GM21619 (cell line): ENCODE results near the gene LKAAEAR1.
"Not testable (repeated sequence)": the region's sequence is repeated elsewhere in the genome, so short reads cannot be mapped to it uniquely, and the experiment has no call there.

Experiments used
- ATAC-seq: cut with Tn5 transposase; IDR thresholded peaks from one replicate; pipeline ENCODE4 v1.9.1; 2021; ENCODE audit not compliant: unreplicated experiment

Gene LKAAEAR1, protein sequence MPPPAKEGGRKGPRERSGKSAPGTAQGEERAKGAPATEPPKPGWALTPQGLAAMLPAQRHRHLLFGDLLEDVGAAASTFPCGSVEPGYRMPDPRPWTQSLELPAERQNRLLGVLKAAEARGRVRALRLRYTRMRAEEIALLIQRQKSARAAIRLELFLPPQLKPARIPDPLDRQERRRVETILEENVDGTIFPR

DNA sequence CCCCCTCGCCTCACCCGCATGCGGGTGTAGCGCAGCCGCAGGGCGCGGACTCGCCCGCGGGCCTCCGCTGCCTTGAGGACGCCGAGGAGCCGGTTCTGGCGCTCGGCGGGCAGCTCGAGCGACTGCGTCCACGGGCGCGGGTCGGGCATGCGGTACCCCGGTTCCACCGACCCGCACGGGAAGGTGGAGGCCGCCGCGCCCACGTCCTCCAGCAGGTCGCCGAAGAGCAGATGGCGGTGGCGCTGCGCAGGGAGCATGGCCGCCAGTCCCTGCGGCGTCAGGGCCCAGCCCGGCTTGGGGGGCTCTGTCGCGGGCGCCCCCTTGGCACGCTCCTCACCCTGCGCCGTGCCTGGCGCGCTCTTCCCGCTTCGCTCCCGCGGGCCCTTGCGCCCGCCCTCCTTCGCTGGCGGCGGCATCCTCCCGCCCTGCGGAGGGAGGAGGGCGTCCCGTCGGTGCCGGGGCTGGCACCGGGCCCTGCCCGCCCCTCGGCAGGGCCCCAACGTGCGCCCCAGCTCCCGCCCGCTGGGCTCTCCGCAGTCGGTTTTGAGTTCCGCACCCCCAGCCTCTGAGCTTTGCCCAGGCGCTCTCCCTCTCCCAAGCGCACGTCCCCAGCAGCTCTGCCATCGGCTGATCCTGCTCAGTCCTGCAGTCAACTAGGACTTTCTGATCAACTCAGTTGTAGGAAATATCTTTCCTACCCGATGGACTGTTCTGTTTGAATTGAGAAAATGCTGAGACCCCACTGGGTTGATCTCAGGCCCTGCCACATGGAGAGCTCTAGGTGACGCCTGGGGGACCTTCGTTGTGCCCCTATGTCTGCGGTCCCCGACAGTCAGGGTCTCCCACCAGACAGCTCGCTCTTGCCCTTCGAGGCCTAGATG lies at the start of gene LKAAEAR1:
LKAAEAR1 (minus strand) TSS at position 595 of the 881 bp plus-strand sequence; CDS start at position 416, 179 bp downstream.
- ATAC-seq: no peak

DNA sequence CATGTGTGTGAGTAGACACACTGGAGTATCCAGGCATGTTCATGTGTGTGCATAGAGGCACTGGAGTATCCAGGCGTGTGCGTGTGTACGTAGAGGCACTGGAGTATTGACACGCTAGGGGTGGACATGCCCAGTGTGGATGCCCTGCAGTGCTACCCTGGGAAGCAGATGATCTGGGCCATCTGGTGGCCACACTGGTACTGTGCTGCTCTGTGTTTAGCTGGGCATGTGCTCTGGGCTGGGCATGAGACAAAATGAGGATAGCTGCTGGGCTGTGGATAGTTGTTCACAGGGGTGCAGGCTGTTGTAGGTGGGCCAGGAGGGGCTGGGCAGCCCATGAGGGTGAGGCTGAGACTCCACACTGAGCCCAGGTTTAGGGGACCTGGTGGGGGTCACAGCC lies 47.2 kb upstream of the LKAAEAR1 start:
- ATAC-seq: no peak

DNA sequence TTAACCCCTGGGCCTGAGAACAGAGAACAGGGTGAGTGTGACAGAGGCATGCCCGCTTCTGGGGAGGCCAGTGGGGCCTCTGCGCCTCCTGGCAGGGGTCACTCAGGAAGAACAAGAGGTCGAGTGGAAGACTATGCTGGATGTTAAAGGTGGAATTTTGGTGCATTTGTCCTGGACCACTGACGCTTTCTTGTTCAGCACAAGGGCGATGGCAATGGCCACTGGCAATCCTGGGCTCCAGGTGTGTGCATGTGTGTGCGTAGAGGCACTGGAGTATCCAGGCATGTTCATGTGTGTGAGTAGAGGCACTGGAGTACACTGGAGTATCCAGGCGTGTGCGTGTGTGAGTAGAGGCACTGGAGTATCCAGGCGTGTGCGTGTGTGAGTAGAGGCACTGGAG lies 46.7 kb upstream of the LKAAEAR1 start:
- no peak for ATAC-seq

DNA sequence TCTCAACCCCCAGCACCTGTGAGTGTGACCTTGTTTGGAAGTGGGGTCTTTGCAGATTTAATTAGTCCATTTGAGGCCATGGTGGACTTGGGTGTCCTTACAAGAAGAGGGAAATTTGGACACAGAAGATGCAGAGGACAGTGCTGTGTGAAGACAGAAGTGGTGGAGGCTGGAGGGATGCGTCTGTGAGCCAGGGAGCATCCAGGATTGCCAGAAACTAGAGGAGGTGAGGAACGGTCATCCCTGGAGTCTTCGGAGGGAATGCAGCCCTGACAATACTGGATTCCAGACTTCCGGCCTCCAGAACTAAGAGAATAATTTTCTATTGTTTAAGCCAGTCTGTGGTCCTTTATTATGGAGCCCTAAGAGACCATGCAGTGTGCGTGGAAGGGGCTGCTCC lies 46.1 kb upstream of the LKAAEAR1 start:
- ATAC-seq: no peak

DNA sequence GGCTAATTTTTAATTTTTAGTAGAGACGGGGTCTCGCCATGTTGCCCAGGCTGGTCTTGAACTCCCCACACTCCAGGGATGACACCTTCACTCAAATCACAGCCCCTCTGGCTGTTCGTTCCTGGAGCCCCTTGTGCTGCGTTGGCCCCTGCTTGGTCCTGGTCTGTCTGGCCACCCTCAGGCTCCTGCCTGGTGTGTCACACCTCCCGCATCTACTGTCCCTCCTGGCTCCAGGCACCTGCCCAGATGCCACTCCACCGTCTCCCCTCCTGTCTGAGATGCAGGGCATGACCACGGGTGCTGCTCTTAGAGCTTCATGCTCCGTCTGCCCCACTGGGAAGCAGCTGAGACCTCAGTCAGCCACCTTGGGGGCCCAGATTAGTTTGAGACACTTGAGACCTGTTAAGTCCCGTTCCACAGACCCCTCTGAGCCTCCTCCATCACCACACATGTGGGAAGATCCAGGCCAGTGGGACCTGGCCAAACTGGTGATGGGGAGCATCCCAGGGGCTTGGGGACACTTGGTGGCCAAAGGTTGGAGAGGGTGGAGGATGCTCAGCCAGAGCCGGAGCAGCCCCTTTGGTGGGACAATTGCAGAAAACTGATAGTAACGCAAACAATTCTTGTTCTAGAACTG lies 45.1 kb upstream of the LKAAEAR1 start:
- no peak for ATAC-seq

DNA sequence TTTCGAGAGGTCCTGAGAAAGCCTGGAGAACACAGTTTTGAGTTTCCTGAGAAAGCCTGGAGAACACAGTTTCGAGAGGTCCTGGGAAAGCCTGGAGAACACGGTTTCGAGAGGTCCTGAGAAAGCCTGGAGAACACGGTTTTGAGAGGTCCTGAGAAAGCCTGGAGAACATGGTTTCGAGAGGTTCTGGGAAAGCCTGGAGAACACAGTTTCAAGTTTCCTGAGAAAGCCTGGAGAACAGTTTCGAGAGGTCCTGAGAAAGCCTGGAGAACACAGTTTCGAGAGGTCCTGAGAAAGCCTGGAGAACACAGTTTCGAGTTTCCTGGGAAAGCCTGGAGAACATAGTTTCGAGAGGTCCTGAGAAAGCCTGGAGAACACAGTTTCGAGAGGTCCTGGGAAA lies 39.3 kb upstream of the LKAAEAR1 start:
- not testable (repeated sequence) for ATAC-seq

DNA sequence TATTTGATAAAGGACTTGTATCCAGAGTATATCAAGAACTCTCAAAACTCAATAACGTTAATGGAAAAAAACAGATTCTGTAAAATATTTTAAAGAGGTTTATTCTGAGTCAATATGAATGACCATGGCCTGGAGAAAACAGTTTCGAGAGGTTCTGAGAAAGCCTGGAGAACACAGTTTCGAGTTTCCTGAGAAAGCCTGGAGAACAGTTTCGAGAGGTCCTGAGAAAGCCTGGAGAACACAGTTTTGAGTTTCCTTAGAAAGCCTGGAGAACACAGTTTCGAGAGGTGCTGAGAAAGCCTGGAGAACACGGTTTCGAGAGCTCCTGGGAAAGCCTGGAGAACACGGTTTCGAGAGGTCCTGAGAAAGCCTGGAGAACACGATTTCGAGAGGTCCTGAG lies 38.7 kb upstream of the LKAAEAR1 start:
- ATAC-seq: not testable (repeated sequence)

DNA sequence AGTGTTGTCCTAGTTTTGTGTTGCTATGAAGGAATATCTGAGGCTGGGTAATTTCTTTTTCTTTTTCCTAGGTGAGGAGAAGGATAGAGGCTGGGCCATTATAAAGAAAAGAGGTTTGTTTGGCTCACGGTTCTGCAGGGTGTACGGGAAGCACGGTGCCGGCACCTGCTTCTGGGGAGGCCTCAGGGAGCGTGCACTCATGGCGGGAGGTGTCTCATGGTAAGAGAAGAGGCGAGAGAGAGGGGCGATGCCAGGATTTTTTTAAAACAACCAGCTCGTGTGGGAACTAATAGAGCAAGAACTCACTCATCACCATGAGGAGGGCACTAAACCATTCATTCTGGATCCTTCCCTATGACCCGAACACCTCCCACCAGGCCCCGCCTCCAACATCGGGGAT lies 37.4 kb upstream of the LKAAEAR1 start:
- no peak for ATAC-seq

DNA sequence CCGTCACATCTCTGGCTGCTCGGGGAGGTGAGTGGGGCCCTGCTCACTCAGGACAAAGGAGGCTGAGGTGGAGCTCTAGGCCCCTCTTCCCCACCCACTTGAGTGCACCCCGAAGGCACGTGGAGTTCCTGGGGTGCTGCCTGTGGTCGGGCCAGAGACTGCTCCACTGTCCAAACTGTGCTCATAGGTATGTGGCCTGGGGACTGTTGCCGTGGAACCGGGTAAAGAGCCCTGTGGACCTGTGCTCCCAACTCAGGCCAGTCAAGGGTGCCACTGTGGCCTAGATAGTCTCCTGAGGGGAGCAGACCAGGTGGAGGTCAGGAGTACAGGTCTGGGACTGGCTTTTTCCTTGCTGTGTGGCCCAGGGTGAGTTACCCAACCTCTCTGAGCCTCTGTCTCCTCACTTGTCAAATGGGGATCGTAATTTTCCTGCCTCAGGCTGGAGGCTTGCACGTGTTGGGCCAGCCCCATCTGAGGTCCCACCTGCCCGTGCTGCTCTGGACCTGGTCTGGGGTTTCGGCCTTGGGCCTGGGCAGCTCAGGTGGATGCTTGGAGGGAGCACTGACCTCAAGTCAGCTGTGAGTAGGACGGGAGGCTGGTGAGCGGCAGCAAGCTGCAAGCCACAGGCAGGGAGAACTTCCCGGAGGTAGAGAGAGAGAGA lies 35.6 kb upstream of the LKAAEAR1 start:
- ATAC-seq: no peak

DNA sequence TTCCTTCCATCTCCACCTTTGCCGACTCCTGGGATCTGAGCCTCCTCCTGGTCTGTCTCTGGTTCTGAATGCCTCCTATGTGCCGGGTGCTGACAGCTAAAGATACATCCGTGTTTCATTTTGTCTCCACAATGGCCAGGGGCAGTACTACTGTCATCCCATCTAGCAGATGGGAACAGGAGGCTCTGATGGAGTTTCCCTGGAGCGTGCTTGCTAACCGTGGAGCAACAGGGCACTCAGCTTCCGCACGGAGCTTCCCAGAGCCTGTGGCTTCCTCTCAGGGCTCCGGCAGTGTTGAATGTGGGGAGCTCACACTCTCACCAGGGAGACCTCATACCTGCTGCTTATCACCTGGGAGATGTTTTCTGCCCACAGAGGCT lies 35.1 kb upstream of the LKAAEAR1 start:
- no peak for ATAC-seq

DNA sequence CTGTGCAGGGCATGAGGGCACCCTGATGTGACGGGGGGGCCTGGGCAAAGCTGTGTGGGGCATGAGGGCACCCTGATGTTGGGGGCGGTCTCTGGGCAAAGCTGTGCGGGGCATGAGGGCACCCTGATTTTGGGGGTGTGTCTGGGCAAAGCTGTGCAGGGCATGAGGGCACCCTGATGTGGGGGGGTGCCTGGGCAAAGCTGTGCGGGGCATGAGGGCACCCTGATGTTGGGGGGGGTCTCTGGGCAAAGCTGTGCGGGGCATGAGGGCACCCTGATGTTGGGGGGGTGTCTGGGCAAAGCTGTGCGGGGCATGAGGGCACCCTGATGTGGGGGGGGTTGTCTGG lies 33.2 kb upstream of the LKAAEAR1 start:
- not testable (repeated sequence) for ATAC-seq

DNA sequence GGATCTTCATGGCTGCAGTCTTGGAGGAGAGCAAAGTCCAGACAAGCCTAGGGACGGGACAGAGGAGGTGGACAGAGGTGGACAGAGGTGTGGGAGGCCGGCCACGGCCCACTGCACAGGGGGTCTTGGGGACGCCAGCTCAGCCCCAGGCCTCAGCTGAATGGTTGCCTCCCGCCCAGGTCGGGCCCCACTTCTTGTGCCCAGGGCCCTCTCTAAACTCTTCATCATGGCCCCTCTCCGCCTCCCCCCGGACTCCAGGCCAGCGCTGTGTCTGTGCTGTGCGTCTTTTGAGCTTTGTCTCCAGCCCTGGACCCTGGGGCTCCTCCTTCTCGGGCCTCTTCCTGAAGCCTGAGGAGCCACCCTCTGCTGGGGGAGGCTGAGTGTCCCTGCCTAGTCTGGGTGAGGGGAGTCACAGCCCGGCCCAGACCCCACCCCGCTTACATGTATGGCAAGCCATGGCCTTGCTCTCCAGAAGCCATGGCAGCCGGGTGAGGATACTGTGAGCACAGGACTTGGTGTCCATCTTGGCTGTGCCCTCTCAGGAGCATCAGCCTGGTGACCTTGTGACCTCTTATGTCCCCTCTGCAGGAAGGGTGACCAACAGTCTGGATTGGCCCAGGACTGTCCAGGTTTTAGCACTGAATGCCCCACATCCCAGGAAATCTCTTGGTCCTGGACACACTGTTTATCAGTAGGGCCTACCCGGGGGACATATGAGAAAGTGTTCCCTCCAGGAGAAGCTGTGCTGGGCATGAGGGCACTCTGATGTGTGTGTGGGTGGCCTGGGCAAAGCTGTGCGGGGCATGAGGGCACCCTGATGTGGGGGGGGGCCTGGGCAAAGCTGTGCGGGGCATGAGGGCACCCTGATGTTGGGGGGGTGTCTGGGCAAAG lies 32.6 kb upstream of the LKAAEAR1 start:
- no peak for ATAC-seq

DNA sequence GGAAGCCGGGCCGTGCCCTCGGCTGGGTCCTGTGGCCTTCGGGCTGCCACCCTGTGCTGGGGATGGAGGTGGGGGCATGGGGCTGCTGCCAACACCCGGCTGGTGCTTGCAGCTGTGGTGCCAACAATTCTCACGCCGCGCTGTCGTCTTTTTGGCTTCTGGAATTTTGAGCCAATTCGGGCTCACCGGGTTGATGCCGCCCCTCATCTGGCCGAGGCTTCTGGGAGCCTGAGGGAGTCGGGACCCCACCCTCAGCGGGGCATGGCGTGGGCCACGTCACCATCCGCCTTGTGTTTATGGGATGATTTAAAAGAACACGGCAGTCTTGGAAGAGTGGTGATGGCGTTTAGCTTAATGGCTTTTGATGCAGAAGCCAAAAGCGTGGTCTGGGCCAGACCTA lies 31.8 kb upstream of the LKAAEAR1 start:
- no peak for ATAC-seq

DNA sequence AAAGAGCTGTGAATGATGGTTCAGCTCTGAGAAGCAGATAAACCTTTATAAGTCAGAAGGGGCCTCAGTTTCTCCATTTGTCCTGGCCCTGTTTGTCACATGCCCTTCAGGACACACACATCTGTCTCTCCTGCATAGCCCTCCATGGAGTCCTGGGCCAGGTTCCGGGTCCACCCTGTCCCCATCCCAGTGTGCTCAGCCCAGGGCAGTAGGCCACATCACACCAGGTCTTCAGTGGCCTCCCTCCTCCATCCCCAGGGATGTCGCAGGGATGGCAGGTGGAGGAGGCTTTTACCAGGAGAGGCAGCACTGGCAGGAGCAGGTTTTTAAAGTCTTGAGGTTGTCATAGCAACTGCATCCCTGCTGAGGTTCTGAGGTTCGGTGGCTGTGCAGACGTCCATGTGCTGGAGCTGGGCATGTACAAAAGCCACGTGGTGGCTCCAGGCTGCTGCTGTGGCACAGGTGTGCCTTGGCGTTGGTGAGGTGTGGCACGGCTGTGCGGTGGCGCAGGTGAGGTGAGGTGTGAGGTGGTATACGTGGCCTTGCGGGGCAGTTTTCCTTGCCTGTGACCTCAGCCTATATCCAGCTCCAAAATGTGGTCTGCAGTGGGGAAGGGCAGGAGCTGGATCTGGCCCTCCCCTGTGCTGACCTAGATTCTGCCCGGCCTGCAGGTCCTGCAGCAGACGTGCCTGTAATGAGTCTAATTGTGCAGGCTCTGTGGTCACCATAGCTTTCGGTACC lies 31.1 kb upstream of the LKAAEAR1 start:
- no peak for ATAC-seq

DNA sequence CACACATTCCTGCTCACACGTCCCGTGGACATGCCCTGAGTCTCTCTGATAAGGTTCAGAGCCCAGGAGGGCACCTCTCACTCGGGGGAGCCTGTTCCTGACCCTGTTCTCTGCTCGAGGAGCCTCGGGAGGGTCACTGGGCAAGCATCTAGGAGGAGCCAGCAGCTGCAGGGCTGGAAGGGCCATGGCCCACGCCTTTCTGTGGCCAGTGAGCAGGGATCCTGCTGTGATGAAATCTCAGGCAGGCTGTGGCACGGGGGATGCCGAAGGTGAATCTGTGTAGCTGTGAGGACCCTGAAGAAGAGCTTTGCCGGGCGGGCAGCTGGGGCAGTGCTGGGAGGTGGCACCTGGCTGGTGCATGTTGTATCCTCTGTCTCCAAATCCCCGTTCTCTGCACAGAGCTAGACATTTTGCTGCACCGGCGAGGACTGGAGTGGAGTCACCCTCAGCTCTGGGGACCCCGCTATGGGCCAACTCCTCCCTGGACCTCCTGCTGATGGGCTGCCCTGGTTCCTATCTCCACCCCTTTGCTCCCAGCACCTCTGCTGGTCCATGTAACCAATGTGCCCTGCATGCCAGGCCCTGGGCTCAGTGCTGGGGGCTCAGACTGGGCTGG lies 30.3 kb upstream of the LKAAEAR1 start:
- ATAC-seq: no peak

DNA sequence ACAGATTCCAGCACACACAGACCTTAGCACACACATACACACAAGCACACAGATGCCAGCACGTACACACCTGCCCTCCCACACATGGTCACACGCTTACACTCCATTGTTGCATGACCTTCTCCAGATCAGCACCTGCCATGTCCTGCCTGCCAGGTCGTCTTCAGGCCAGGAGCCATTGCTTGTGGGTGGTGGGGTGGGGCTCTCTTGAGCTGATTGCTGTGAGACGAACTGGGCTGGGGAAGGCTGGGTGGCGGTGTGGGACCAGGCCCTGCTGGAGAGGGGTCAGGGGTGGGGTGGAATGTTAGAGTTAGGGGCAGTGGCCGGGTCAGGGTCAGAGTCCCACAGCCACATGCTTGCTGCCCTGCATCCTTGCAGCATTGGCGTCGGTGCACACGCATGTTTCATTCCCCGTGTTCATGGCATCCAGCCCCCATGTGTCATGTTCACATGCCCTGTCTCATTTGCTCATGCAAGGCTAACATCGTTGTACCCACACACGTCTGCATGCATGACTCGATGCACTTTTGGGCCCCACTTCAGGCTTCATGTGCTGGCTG lies 29.7 kb upstream of the LKAAEAR1 start:
- ATAC-seq: no peak

DNA sequence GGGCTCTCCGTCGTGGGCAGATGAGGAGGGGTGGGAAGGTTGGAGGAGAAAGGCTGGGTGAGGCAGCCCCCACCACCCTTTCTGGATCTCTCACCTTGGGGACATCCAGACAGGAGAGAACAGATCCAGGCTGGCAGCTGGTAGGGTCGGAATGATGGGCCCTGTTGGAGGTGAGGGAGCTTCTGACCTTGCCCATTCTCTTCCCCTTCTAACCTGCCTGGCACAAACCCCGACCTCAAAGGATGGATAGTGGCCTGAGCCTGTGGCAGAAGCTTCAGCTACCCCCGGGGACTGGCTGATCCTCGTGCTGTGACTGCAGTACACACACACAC lies 29.2 kb upstream of the LKAAEAR1 start:
- ATAC-seq: no peak

DNA sequence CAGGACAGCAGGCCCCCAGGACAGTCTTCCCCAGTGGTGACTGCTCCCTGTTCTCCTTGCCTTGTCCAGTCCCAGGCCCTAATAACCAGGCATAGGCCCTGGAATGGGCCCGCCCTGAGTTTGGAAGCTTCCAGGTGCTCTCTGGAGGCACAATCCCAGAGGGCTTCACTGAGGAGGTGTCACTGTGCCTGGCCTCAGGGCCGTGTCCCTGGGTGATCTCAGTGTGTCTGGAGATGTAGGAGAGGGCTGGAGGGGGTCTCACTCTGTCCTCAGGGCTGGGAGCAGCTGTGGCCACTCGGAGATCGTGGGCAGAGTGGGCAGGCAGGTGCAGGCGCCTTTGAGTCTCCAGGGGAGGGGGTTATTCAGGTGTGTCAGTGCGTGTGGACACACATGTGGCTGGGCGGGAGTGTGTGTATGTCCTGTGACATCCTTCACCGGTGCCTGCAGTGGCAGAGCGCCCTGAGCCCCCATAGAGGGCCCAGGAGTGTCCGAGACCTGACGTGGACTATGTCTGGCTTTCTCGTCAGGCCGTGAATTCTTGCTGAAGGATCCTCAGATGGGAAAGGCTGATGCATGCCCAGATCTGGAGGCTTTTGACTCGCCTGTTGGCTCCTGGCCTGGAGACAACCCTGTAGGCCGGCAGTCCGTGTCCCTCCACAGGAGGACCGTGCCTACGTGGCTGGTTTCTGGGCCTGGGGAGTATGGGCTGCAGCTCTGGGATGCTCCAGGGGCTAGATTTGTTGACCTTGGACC lies 28.7 kb upstream of the LKAAEAR1 start:
- ATAC-seq: no peak
